Suprapubic skin (tissue), 4 donors: ENCODE results near the gene ADD3.

Experiments used
- EP300 ChIP-seq: sonication (generic); formaldehyde crosslinking; IDR thresholded peaks from one replicate; pipeline ENCODE4 v1.6.1; 2017; ENCODE audit warnings: antibody characterized with exemption
- POLR2A ChIP-seq, 2 donors: fragments of 450-650 bp; IDR thresholded peaks; one replicate each; pipeline ENCODE4 v1.6.1; 2017; ENCODE audit warnings: antibody characterized with exemption in 2 of 2, mild to moderate bottlenecking in 2 of 2, moderate library complexity in 2 of 2
- POLR2AphosphoS5 ChIP-seq, 3 donors: sonication (generic); formaldehyde crosslinking; IDR thresholded peaks; one replicate each; pipeline ENCODE4 v1.6.1; 2017; ENCODE audit warnings: antibody characterized with exemption in 3 of 3
- TF ChIP-seq, protein P1 (sequence below), 2 donors: fragments of 200-600 bp in 1 of 2; fragments of 450-650 bp in 1 of 2; sonication (generic) in 1 of 2; IDR thresholded peaks; one replicate each; pipeline ENCODE4 v1.5.1; 2016 to 2019; ENCODE audit warnings: antibody characterized with exemption in 2 of 2, mild to moderate bottlenecking in 1 of 2, moderate library complexity in 1 of 2

- TF ChIP-seq, protein P1, sequence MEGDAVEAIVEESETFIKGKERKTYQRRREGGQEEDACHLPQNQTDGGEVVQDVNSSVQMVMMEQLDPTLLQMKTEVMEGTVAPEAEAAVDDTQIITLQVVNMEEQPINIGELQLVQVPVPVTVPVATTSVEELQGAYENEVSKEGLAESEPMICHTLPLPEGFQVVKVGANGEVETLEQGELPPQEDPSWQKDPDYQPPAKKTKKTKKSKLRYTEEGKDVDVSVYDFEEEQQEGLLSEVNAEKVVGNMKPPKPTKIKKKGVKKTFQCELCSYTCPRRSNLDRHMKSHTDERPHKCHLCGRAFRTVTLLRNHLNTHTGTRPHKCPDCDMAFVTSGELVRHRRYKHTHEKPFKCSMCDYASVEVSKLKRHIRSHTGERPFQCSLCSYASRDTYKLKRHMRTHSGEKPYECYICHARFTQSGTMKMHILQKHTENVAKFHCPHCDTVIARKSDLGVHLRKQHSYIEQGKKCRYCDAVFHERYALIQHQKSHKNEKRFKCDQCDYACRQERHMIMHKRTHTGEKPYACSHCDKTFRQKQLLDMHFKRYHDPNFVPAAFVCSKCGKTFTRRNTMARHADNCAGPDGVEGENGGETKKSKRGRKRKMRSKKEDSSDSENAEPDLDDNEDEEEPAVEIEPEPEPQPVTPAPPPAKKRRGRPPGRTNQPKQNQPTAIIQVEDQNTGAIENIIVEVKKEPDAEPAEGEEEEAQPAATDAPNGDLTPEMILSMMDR (IDR thresholded peaks at IDR 0.05) = no peak
- TF ChIP-seq POLR2AphosphoS5 (IDR thresholded peaks at IDR 0.05) (no peak), EP300 (no peak), POLR2A (IDR thresholded peaks at IDR 0.05) (no peak)
Observed at GRCh38 chr10:110040108-110040507, 32.3 kb downstream of the ADD3 start.
